GM10248 (cell line): ENCODE results near the gene ZNF684.

ENCODE experiments used
- CTCF ChIA-PET: fragments of 300-600 bp; sonication (Branson Sonifier 250); formaldehyde crosslinking; extraction: SDS; loops from one replicate; lab custom pipeline; 2021; ENCODE audit warnings: antibody characterized with exemption; lab: Yijun Ruan, JAX
- POLR2A ChIA-PET: fragments of 350-650 bp; sonication (Branson Sonifier 250); formaldehyde crosslinking; extraction: SDS; loops from one replicate; lab custom pipeline; 2020; ENCODE audit warnings: antibody characterized with exemption; lab: Yijun Ruan, JAX
- DNase-seq: peaks from one replicate; pipeline ENCODE4 v3.0.0; 2012; ENCODE audit errors: extremely low spot score
- TF ChIP-seq, protein P1 (sequence below): IDR thresholded peaks from 2 replicates; pipeline ENCODE4 v1.5.1; 2012; ENCODE audit warnings: mild to moderate bottlenecking, low read depth; ENCODE audit errors: extremely low read depth, missing control alignments, control extremely low read depth

Gene ZNF684

DNA sequence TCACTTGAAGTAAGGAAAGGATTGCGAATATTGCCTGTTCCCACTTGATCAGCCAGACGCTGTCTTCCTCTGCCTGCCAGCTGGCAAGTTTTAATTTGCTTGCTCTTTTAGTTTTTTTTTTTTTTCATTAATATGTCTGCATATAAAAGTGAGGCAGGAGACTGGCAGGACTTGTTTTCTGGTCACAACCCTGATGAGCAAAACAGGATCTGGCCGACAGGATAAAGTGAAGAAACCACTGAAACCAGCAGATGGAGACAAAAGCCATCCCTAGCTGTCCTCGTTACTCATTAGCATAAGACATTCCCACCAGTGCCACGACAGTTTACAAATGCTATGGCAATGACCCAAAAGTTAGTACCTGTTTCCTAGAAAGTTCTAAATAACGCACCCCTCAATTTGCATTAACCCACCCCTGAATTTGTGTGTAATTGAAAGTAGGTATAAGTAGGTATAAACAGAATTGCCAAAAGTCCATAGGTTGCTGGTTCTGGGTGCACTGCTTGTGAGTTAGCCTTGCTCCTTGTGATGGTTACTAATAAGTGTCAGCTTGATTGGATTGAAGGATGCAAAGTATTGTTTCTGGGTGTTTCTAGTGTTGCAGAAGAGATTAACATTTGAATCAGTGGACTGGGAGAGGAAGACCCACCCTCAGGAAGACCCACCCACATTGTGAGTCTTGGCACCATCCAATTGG is 60.8 kb downstream of the ZNF684 start:
- POLR2A ChIA-PET: no interaction called here
- no peak for DNase-seq
- TF ChIP-seq, protein P1, sequence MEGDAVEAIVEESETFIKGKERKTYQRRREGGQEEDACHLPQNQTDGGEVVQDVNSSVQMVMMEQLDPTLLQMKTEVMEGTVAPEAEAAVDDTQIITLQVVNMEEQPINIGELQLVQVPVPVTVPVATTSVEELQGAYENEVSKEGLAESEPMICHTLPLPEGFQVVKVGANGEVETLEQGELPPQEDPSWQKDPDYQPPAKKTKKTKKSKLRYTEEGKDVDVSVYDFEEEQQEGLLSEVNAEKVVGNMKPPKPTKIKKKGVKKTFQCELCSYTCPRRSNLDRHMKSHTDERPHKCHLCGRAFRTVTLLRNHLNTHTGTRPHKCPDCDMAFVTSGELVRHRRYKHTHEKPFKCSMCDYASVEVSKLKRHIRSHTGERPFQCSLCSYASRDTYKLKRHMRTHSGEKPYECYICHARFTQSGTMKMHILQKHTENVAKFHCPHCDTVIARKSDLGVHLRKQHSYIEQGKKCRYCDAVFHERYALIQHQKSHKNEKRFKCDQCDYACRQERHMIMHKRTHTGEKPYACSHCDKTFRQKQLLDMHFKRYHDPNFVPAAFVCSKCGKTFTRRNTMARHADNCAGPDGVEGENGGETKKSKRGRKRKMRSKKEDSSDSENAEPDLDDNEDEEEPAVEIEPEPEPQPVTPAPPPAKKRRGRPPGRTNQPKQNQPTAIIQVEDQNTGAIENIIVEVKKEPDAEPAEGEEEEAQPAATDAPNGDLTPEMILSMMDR: no peak
- CTCF ChIA-PET: no interaction called here

DNA sequence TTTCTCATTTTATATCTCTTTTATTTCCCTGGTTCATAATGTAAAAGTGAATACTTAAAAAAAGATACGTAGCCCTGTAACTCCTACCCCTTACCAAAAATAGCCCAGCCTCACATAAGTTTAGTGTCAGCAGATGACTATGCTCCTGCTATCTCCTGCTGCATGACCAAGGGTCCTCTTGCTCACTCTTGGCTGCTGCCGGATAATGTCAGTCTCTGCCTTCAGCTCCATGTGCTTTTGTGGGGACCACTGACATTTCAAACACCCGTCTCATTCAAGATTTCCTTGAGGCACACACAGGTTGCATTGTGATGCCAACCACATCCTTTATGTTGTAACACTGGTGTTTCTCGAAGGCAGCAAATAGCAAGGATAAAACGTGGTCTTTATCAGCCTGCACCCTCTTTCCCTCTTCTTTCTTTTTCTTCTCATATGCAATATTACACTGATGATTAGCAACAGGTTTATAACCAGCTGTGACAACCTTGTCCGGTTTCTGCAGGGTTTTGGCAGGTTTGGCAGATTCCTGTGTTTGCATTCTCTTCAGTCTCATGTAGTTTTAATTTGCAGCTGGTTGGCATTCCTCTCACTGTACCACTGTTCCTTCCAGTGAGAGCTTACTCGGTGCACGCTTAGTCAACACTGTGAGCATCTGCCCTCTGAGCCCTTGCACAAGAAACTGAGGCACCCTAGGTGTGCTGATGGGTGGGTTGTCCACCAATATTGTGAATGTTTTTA is 62.2 kb downstream of the ZNF684 start:
- DNase-seq: no peak
- ChIA-PET CTCF (interaction anchor here (1.2 kb wide), 1 partner anchor 19 kb away, joined by 4 read pairs; no protein-coding TSS in a partner anchor), POLR2A (no interaction called here)
- TF ChIP-seq, protein P1: no peak

DNA sequence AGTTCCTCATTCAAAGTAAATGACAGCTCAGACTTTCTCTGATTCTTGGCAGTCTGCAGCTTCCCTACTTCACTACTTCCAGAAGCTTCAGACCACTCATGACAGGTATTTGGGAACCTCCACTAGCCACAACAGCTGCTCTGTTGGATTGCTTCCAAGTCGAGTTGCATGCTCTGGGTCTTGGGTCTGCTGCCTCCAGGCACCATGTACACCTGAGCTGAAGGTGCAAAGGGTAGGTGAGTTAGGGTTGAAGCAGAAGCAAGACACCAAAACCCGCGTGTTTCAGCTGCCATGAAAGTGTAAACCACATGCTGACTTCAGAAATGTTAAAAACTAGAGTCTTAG is 62.7 kb downstream of the ZNF684 start:
- POLR2A ChIA-PET: no interaction called here
- DNase-seq: no peak
- CTCF ChIA-PET: interaction anchor here (1.2 kb wide), 1 partner anchor 18 kb away, joined by 4 read pairs; no protein-coding TSS in a partner anchor
- TF ChIP-seq, protein P1: no peak

DNA sequence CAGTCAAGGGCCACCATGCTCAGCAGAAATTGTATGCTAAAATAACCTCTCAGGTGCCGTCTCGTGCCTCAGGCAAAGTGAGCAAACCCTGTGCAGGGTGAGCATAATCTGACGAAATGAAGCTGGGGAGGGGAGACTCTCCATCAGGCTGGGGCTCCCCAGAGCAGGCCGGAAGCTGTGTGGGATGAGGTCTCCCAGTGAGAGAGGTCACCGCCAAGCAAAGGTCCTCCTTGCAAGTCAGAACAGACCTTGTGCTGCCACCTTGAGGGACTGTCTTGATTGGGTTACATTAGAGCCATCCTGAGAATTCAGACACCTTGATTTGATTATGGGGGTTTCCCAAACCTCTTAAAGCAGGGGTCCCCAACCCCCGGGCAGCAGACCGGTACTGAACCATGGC is 64.2 kb downstream of the ZNF684 start:
- ChIA-PET POLR2A (no interaction called here), CTCF (interaction anchor here (0.6 to 2.1 kb wide), 4 partner anchors 8 to 451 kb away, joined by 3 to 7 read pairs (median 4); no protein-coding TSS in a partner anchor)
- TF ChIP-seq, protein P1: no peak
- DNase-seq: no peak
